HEK293 (cell line): ENCODE results near the gene HSF5.

Source experiments
- CTCF ChIA-PET: fragments of 350-600 bp; formaldehyde crosslinking; extraction: SDS; loops from one replicate; lab custom pipeline; 2021; ENCODE audit warnings: antibody characterized with exemption; lab: Yijun Ruan, JAX
- POLR2A ChIA-PET: fragments of 300-600 bp; formaldehyde crosslinking; extraction: SDS; loops from one replicate; lab custom pipeline; 2020; ENCODE audit warnings: antibody characterized with exemption, inconsistent platforms; lab: Yijun Ruan, JAX
- H3K27ac ChIP-seq: fragments of 200-500 bp; sonication (Bioruptor generic); 2 replicates; pipeline ENCODE4 v1.5.1; 2014; ENCODE audit warnings: low read depth, low read length, control low read depth, inconsistent platforms; ENCODE audit errors: extremely low read depth
- H3K36me3 ChIP-seq, 2 experiments: fragments of 200-500 bp in 1 of 2; sonication (Bioruptor generic) in 1 of 2; 1 replicate in 1 of 2; 2 replicates in 1 of 2; pipeline ENCODE4 v1.5.1; 2014 to 2017; ENCODE audit warnings: inconsistent platforms in 2 of 2, low read length in 2 of 2; ENCODE audit not compliant: control insufficient read depth in 2 of 2, insufficient read depth in 1 of 2
- H3K4me1 ChIP-seq: fragments of 200-500 bp; sonication (Bioruptor generic); 2 replicates; pipeline ENCODE4 v1.5.1; 2014; ENCODE audit warnings: mild to moderate bottlenecking, low read length, inconsistent platforms; ENCODE audit not compliant: control insufficient read depth, insufficient read depth
- H3K4me3 ChIP-seq: 2 replicates; pipeline ENCODE4 v1.5.1; 2011; ENCODE audit warnings: low read depth, mild to moderate bottlenecking, control low read depth, low read length, moderate library complexity
- H3K9me3 ChIP-seq: fragments of 200-500 bp; sonication (Bioruptor generic); 2 replicates; pipeline ENCODE4 v1.5.1; 2014; ENCODE audit warnings: low read depth, low read length, inconsistent platforms; ENCODE audit not compliant: control insufficient read depth, insufficient read depth
- BCL11A ChIP-seq: fragments of 450-650 bp; formaldehyde crosslinking; IDR thresholded peaks from 2 replicates; pipeline ENCODE4 v1.5.1; 2016; ENCODE audit warnings: low read depth, missing biosample characterization, missing genetic modification characterization
- BCL11B ChIP-seq: fragments of 450-650 bp; formaldehyde crosslinking; IDR thresholded peaks from 2 replicates; pipeline ENCODE4 v1.5.1; 2016; ENCODE audit warnings: low read depth, missing biosample characterization, missing genetic modification characterization
- FEZF1 ChIP-seq: fragments of 450-650 bp; formaldehyde crosslinking; IDR thresholded peaks from 2 replicates; pipeline ENCODE4 v1.5.1; 2016; ENCODE audit warnings: missing biosample characterization, missing genetic modification characterization
- HOXD13 ChIP-seq: sonication (generic); formaldehyde crosslinking; IDR thresholded peaks from 2 replicates; pipeline ENCODE4 v1.8.0; 2022; ENCODE audit warnings: missing genetic modification reagents, borderline replicate concordance
- RBAK ChIP-seq: fragments of 450-650 bp; formaldehyde crosslinking; IDR thresholded peaks from 2 replicates; pipeline ENCODE4 v1.5.1; 2016; ENCODE audit warnings: missing biosample characterization, missing genetic modification characterization
- ZBTB17 ChIP-seq: fragments of 450-650 bp; formaldehyde crosslinking; IDR thresholded peaks from 2 replicates; pipeline ENCODE4 v1.5.1; 2016; ENCODE audit warnings: missing biosample characterization, missing genetic modification characterization
- ZFP41 ChIP-seq: fragments of 450-650 bp; formaldehyde crosslinking; IDR thresholded peaks from 2 replicates; pipeline ENCODE4 v1.5.1; 2016; ENCODE audit warnings: missing biosample characterization, missing genetic modification characterization, borderline replicate concordance
- ZNF169 ChIP-seq: fragments of 450-650 bp; formaldehyde crosslinking; IDR thresholded peaks from 2 replicates; pipeline ENCODE4 v1.5.1; 2016; ENCODE audit warnings: missing biosample characterization, missing genetic modification characterization
- ZNF37A ChIP-seq: fragments of 450-650 bp; IDR thresholded peaks from 2 replicates; pipeline ENCODE4 v1.5.1; 2018; ENCODE audit warnings: missing biosample characterization, missing genetic modification characterization
- ZNF416 ChIP-seq: fragments of 450-650 bp; formaldehyde crosslinking; IDR thresholded peaks from 2 replicates; pipeline ENCODE4 v1.5.1; 2016; ENCODE audit warnings: missing biosample characterization, missing genetic modification characterization
- ZNF423 ChIP-seq: fragments of 450-650 bp; formaldehyde crosslinking; IDR thresholded peaks from 2 replicates; pipeline ENCODE4 v1.5.1; 2016; ENCODE audit warnings: missing biosample characterization, missing genetic modification characterization
- ZNF624 ChIP-seq: fragments of 450-650 bp; formaldehyde crosslinking; IDR thresholded peaks from 2 replicates; pipeline ENCODE4 v1.5.1; 2017; ENCODE audit warnings: missing biosample characterization, missing genetic modification characterization
- ZNF626 ChIP-seq: fragments of 450-650 bp; sonication (Bioruptor Pico); formaldehyde crosslinking; IDR thresholded peaks from 2 replicates; pipeline ENCODE4 v1.5.1; 2018; ENCODE audit warnings: missing biosample characterization, missing genetic modification characterization, inconsistent platforms
- ZNF776 ChIP-seq: fragments of 450-650 bp; formaldehyde crosslinking; IDR thresholded peaks from 2 replicates; pipeline ENCODE4 v1.5.0; 2017; ENCODE audit warnings: missing biosample characterization, missing genetic modification characterization, borderline replicate concordance
- ZNF843 ChIP-seq: fragments of 450-650 bp; formaldehyde crosslinking; IDR thresholded peaks from 2 replicates; pipeline ENCODE4 v1.5.1; 2016; ENCODE audit warnings: missing biosample characterization, missing genetic modification characterization
- ZSCAN23 ChIP-seq: fragments of 450-650 bp; formaldehyde crosslinking; IDR thresholded peaks from 2 replicates; pipeline ENCODE4 v1.5.1; 2016; ENCODE audit warnings: missing biosample characterization, missing genetic modification characterization
- TF ChIP-seq, protein P1 (sequence below): fragments of 450-650 bp; formaldehyde crosslinking; IDR thresholded peaks from 2 replicates; pipeline ENCODE4 v1.5.1; 2016; ENCODE audit warnings: missing biosample characterization, missing genetic modification characterization
- TF ChIP-seq, protein P2 (sequence below): fragments of 450-650 bp; formaldehyde crosslinking; IDR thresholded peaks from 2 replicates; pipeline ENCODE4 v1.5.1; 2017; ENCODE audit warnings: missing biosample characterization, missing genetic modification characterization
- TF ChIP-seq, protein P3 (sequence below): fragments of 450-650 bp; formaldehyde crosslinking; IDR thresholded peaks from 2 replicates; pipeline ENCODE4 v1.5.1; 2016; ENCODE audit warnings: missing biosample characterization, missing genetic modification characterization
- TF ChIP-seq, protein P4 (sequence below): fragments of 450-650 bp; formaldehyde crosslinking; IDR thresholded peaks from 2 replicates; pipeline ENCODE4 v1.5.1; 2017; ENCODE audit warnings: missing biosample characterization, missing genetic modification characterization
- TF ChIP-seq, protein P5 (sequence below): fragments of 450-650 bp; formaldehyde crosslinking; IDR thresholded peaks from 2 replicates; pipeline ENCODE4 v1.5.1; 2016; ENCODE audit warnings: missing biosample characterization, missing genetic modification characterization
- TF ChIP-seq, protein P6 (sequence below): fragments of 450-650 bp; formaldehyde crosslinking; IDR thresholded peaks from 2 replicates; pipeline ENCODE4 v1.5.1; 2017; ENCODE audit warnings: missing biosample characterization, missing genetic modification characterization

The HSF5 gene

DNA sequence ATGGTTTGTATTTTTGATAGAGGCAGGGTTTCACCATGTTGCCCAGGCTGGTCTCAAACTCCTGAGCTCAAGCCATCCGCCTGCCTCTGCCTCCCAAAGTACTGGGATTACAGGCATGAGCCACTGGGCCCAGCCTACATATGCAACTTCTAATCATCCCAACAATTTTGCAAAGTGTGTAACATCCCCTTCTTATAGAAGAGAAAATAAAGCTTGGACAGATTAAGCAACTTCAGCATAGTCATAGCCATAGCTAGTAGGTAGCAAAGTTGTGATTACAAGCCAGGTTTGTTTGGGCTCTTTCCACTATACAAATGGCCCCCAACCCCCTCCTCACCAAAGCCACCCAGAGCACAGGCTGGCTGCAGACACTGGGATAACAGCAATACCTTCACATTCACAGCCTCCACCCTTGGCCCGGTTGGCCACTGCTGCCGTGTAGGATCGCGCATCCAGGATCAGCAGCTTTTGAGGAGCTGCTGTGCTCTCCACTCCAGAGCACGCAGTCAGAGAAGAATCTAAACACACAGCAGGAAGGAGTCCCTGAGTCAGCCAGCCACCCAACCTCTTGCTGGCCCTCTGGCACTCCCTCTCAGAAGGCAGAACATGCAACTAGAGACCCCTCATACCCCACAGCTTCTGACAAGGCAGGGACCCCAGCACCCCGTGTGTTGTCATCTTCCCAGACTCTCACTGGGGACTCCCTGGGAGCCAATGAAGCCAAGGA is 18.3 kb upstream of the HSF5 start (continued):
- TF ChIP-seq ZNF37A (tag by site-specific recombination) (no peak), BCL11A (tag by site-specific recombination) (no peak), FEZF1 (no peak), ZNF624 (tag by site-specific recombination) (no peak), HOXD13 (CRISPR knock-in tag) (no peak)
- TF ChIP-seq, protein P1, sequence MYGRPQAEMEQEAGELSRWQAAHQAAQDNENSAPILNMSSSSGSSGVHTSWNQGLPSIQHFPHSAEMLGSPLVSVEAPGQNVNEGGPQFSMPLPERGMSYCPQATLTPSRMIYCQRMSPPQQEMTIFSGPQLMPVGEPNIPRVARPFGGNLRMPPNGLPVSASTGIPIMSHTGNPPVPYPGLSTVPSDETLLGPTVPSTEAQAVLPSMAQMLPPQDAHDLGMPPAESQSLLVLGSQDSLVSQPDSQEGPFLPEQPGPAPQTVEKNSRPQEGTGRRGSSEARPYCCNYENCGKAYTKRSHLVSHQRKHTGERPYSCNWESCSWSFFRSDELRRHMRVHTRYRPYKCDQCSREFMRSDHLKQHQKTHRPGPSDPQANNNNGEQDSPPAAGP (tag by site-specific recombination) = no peak
- TF ChIP-seq, protein P2, sequence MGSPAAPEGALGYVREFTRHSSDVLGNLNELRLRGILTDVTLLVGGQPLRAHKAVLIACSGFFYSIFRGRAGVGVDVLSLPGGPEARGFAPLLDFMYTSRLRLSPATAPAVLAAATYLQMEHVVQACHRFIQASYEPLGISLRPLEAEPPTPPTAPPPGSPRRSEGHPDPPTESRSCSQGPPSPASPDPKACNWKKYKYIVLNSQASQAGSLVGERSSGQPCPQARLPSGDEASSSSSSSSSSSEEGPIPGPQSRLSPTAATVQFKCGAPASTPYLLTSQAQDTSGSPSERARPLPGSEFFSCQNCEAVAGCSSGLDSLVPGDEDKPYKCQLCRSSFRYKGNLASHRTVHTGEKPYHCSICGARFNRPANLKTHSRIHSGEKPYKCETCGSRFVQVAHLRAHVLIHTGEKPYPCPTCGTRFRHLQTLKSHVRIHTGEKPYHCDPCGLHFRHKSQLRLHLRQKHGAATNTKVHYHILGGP (tag by site-specific recombination) = no peak

DNA sequence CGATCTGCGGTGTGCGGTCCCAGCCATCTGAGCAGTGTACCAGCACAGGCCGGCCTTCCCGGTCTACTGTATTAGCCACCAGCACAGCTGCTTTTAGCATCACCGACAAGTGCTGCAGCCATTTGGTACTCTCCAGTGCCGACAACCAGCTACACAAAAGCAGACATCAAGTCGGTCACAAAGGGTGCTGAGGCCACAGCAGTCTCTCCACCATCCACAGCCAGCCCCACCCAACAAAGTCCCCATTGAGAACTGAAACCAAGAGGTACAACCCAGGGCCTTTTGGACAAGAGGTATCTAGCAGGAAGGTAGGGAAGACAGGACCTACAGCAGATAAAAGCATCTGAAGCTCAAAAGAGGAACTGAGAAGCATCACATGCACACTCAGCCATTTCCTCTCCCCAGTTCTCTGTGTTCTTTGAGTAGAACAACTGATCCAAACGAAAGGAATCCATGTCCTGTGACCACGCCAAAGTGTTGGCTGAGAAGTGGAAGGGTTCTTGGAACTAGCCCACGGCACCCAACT is 16.7 kb upstream of the HSF5 start:
- TF ChIP-seq BCL11B (tag by site-specific recombination) = no peak
- no peak for TF ChIP-seq ZNF416 (tag by site-specific recombination)
- TF ChIP-seq, protein P3, sequence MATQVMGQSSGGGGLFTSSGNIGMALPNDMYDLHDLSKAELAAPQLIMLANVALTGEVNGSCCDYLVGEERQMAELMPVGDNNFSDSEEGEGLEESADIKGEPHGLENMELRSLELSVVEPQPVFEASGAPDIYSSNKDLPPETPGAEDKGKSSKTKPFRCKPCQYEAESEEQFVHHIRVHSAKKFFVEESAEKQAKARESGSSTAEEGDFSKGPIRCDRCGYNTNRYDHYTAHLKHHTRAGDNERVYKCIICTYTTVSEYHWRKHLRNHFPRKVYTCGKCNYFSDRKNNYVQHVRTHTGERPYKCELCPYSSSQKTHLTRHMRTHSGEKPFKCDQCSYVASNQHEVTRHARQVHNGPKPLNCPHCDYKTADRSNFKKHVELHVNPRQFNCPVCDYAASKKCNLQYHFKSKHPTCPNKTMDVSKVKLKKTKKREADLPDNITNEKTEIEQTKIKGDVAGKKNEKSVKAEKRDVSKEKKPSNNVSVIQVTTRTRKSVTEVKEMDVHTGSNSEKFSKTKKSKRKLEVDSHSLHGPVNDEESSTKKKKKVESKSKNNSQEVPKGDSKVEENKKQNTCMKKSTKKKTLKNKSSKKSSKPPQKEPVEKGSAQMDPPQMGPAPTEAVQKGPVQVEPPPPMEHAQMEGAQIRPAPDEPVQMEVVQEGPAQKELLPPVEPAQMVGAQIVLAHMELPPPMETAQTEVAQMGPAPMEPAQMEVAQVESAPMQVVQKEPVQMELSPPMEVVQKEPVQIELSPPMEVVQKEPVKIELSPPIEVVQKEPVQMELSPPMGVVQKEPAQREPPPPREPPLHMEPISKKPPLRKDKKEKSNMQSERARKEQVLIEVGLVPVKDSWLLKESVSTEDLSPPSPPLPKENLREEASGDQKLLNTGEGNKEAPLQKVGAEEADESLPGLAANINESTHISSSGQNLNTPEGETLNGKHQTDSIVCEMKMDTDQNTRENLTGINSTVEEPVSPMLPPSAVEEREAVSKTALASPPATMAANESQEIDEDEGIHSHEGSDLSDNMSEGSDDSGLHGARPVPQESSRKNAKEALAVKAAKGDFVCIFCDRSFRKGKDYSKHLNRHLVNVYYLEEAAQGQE (tag by site-specific recombination) = no peak
- no peak for TF ChIP-seq ZNF423 (tag by site-specific recombination)
- TF ChIP-seq, protein P4, sequence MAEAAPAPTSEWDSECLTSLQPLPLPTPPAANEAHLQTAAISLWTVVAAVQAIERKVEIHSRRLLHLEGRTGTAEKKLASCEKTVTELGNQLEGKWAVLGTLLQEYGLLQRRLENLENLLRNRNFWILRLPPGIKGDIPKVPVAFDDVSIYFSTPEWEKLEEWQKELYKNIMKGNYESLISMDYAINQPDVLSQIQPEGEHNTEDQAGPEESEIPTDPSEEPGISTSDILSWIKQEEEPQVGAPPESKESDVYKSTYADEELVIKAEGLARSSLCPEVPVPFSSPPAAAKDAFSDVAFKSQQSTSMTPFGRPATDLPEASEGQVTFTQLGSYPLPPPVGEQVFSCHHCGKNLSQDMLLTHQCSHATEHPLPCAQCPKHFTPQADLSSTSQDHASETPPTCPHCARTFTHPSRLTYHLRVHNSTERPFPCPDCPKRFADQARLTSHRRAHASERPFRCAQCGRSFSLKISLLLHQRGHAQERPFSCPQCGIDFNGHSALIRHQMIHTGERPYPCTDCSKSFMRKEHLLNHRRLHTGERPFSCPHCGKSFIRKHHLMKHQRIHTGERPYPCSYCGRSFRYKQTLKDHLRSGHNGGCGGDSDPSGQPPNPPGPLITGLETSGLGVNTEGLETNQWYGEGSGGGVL (tag by site-specific recombination) = no peak
- TF ChIP-seq, protein P5, sequence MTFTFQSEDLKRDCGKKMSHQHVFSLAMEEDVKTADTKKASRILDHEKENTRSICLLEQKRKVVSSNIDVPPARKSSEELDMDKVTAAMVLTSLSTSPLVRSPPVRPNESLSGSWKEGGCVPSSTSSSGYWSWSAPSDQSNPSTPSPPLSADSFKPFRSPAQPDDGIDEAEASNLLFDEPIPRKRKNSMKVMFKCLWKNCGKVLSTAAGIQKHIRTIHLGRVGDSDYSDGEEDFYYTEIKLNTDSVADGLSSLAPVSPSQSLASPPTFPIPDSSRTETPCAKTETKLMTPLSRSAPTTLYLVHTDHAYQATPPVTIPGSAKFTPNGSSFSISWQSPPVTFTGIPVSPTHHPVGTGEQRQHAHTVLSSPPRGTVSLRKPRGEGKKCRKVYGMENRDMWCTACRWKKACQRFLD (tag by site-specific recombination) = no peak
- no peak for TF ChIP-seq ZSCAN23 (tag by site-specific recombination)
- no peak for TF ChIP-seq ZNF843
- no peak for TF ChIP-seq ZNF776 (tag by site-specific recombination)
- no peak for TF ChIP-seq ZFP41 (tag by site-specific recombination)
- no peak for TF ChIP-seq ZNF626 (tag by site-specific recombination)
- TF ChIP-seq BCL11A (tag by site-specific recombination) = no peak
- TF ChIP-seq RBAK = no peak
- no peak for TF ChIP-seq ZNF169 (tag by site-specific recombination)
- no peak for TF ChIP-seq ZBTB17 (tag by site-specific recombination)
- TF ChIP-seq, protein P6, sequence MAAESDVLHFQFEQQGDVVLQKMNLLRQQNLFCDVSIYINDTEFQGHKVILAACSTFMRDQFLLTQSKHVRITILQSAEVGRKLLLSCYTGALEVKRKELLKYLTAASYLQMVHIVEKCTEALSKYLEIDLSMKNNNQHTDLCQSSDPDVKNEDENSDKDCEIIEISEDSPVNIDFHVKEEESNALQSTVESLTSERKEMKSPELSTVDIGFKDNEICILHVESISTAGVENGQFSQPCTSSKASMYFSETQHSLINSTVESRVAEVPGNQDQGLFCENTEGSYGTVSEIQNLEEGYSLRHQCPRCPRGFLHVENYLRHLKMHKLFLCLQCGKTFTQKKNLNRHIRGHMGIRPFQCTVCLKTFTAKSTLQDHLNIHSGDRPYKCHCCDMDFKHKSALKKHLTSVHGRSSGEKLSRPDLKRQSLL (tag by site-specific recombination) = no peak
- H3K27ac ChIP-seq = no peak overlapping the region
- peaks cover 80 to 99% of the 10 kb centered on the region in 2 experiments for H3K36me3 ChIP-seq
- no peaks in the 10 kb centered on the region for H3K9me3 ChIP-seq
- CTCF ChIA-PET = no interaction called here
- H3K4me1 ChIP-seq = no peaks in the 10 kb centered on the region
- POLR2A ChIA-PET = interaction anchor here (0.5 kb wide), 1 partner anchor 18 kb away, joined by 3 read pairs; no protein-coding TSS in a partner anchor
- H3K4me3 ChIP-seq = no peak overlapping the region
